HG03442 (cell line): Measurements from ENCODE around the gene NOXO1.

Experiments used
- ATAC-seq: cut with Tn5 transposase; IDR thresholded peaks from one replicate; pipeline ENCODE4 v1.9.1; 2021; ENCODE audit warnings: mild to moderate bottlenecking, moderate library complexity; ENCODE audit not compliant: unreplicated experiment

NOXO1 gene

DNA sequence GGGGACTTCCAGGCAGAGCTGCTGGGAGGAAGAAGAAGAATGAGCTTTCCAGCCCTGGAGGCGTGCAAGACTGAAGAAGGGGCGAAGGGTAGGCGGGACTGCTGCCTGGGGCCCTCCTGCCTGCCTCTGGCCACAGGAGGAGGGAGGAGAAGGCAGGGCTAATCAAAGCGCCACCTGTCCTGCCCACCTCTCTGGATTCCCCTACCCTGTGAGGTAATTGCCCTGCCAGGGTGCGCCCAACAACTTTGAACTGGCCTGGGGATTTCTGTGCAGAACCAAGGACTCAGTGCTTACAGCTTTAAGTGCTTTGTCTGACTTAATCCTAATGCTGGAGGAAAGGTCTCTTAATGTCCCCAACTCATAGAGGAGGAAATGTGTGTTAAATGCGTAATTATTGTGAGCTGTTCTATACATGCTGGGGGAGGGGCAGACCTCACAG, at the start of gene NOXO1:
TSS of gene NOXO1 (minus strand) at position 72 of the 439 bp plus-strand sequence. CDS start 290 bp downstream, outside the sequence.
- no peak for ATAC-seq

DNA sequence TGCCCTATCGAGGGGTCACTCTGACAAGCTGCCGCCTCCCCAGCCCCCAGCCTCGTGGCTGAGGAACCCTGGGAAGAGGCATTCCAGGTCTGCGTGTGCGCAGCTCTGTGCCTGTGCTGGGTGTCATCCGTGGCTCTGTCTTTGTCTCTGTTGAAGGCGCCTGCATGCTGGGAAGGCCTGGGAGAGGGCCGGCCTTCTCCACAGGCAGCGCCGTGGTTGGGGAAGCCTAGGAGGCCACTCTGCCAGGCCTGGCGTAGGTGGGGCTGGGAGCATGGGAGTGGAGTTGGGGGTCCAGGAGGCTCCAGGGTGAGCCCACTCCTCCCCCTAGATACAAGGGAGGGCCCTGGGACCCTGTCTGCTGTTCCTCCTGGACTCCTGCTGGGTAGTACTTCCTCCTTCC, 48.8 kb upstream of the NOXO1 start:
- ATAC-seq = no peak

DNA sequence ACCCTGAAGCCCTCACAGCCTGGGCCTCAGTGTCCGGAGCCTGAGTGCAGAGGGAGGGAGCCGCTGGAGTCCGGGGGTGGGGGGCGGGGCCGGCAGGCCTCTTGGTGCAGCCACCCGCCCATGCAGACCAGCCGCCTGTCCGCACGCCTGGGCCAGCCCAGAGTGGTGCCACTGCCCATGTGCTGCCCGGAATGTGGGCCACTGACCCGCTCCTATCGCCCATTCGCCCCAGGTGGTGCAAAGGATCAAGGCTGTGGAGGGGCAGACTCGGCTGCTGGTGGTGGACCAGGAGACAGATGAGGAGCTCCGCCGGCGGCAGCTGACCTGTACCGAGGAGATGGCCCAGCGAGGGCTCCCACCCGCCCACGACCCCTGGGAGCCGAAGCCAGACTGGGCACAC, 48.1 kb upstream of the NOXO1 start:
- no peak for ATAC-seq

- ATAC-seq = no peak
Measured at GRCh38 chr16:2028620-2029220, 47.5 kb upstream of the NOXO1 start.

- ATAC-seq = no peak
Measured at GRCh38 chr16:2028146-2028545, 46.9 kb upstream of the NOXO1 start.

DNA sequence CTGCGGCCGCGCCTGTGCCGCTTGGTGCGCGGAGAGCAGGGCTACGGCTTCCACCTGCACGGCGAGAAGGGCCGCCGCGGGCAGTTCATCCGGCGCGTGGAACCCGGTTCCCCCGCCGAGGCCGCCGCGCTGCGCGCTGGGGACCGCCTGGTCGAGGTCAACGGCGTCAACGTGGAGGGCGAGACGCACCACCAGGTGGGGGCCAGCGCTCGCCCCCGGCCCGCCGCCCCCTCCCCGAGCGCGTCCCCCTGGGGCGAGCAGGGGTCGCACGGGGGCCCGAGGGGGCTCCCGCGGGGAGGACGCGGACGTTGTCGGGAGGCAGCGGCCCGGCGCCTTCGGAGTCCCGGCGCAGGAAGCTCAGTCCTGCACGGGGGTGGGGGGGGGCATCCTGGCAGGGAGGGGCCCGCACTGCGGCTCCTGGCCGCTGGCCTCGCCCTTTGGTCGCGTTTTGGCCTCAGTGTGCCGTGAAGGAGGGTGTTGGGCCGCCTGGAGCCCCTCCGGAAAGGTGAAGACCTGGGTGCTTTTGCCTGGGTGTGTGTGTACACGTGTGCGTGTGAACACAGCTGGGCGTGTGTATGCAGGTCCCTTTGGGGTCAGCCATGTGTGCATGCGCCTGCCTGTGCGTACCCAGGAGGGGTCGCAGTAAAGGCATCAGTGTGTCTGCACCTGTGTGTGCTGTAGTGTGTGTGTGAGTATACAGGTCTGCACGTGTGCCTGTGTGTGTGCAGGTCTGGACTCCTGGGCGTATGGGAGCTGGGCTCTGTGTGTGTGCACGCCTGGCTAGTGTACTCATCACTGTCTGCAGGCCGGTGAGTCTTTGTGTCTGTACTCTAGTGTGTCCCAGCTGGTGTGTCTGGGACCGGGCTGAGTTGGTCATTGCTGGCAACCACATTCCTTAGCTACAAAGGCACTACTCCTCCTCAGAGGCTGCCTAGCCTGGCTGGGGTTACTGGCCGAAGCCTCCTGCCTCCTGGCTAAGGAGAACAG, 46.0 kb upstream of the NOXO1 start:
- no peak for ATAC-seq

DNA sequence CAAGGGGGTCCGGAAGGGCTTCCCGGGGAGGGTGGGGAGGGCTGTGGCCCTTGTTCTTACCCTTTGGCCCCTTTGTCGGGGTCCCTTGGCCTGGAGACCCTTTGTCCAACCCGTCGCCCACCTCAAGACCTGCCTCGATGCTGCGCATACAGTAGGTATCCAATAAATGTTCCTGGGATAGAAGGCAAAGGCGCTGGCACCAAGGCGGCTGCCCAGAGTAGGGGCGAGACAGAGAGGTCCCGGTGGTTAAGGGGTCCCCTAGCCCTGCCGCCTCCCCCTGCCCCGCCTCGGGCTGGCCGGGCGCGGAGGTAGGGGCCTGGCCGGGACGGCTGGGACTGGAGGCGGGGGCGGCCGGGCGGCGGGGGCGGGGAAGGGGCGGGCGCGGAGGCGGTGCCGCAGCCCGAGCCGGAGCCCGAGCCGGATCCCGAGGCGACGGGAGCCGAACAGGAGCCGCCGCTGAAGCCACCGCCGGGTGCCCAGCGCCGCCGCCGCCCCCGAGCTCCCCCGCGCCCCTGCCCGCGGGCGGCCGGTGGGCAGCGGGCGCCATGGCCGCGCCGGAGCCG, 45.3 kb upstream of the NOXO1 start, which contains the start of gene NHERF2:
TSS of gene NHERF2 (plus strand) at position 442 of the 563 bp plus-strand sequence. CDS start at position 546, 104 bp downstream.
- no peak for ATAC-seq

- ATAC-seq = no peak
Measured at GRCh38 chr16:2025878-2026460, 44.7 kb upstream of the NOXO1 start.

GRCh38 chr16:2025251-2025650, 44.0 kb upstream of the NOXO1 start:
- ATAC-seq = no peak

- no peak for ATAC-seq
Measured at GRCh38 chr16:2024032-2024420, 42.8 kb upstream of the NOXO1 start.

DNA sequence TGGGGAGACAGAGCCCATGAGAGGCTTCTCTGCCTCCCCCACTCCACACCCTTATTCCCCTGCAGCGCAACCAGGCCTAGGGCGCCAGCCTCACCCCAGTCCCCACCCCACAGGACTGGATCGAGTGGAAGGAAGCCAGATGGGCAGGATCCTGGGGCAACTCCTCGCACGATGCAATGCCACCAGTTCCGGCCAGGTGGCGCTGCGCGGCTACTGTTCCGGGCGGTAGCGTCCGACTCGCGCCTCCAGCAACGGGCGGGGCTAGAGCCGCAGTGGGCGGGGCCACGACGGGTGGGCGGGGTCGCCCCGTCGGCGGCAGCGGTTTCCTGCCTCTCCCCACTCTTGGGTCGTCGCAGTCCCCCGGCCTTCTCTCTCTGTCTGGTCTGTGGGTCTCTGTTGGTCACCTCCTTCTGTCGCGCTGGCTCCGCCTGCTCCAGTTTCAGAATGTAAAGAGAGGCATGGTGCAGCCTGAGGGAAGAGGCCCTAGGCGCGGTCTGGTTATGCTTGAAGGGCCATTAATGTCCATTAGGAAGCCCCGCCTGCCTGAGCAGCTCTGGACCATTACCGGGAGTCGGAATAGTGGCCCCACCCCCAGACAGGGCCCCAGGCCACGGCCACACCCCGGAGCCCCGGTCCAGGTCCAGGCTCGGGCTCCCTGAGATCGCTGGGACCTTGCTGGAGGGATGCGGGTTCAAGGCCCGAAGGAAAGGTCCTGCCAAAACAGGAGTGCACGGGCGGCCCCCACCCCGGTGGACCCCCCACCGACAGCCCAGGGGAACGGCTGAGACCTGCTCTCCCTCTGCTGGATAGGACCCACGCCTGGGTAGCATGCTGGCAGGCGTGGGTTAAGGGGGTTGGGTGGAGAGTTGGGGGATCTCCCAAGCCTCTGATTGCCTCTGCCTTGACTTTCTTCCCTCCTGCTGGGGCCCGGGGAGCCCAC, 42.1 kb upstream of the NOXO1 start:
- ATAC-seq = peak; percentile 66

DNA sequence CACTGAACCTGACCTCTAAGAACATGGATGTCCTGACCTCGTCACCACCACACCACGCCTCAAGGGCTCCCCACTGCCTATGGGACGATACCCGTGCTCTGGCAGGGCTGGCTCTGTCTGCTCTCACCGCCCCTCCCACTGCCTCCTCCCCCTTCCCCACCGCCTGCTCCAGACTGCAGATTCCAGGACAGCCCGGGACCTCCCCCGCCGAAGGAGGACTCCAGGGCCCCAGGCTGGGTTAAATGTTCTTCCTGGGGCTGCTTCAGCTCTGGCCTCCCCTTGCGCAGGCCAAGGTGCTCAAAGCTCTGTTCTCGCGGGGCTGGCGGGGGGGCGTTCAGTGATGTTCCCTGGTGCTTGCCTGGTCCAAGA, 41.4 kb upstream of the NOXO1 start:
- ATAC-seq = no peak

DNA sequence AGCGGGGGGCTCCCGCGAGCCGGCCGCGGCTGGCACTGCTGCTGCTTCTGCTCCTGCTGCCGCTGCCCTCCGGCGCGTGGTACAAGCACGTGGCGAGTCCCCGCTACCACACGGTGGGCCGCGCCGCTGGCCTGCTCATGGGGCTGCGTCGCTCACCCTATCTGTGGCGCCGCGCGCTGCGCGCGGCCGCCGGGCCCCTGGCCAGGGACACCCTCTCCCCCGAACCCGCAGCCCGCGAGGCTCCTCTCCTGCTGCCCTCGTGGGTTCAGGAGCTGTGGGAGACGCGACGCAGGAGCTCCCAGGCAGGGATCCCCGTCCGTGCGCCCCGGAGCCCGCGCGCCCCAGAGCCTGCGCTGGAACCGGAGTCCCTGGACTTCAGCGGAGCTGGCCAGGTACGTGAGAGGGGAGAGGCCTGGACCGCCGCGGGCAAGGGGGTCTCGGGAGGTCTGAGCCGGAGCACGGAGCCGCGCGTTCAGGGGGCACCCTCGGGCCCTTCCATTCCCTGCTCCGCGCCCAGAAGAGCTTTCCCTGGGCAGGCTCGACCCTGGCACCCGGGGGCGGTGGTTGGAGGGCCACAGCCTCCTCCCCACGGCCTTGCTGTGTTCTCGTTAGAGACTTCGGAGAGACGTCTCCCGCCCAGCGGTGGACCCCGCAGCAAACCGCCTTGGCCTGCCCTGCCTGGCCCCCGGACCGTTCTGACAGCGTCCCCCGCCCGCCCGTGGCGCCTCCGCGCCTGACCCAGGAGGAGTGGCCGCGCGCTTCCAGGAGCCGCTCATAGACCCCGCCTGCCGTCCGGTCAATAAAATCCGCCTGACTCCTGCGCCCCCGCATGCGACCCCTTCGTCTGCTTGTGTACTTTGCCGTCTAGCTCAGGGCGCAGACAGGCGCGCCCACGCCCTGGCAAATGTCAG, 38.9 kb upstream of the NOXO1 start:
- ATAC-seq = no peak

GRCh38 chr16:2019518-2019920, 38.2 kb upstream of the NOXO1 start, which contains the start of gene NPW:
TSS of gene NPW (plus strand) at chr16:2019785.
- ATAC-seq = no peak

GRCh38 chr16:2016407-2016922, 35.2 kb upstream of the NOXO1 start:
- no peak for ATAC-seq

- ATAC-seq = no peak
Measured at GRCh38 chr16:2015947-2016208, 34.6 kb upstream of the NOXO1 start.

DNA sequence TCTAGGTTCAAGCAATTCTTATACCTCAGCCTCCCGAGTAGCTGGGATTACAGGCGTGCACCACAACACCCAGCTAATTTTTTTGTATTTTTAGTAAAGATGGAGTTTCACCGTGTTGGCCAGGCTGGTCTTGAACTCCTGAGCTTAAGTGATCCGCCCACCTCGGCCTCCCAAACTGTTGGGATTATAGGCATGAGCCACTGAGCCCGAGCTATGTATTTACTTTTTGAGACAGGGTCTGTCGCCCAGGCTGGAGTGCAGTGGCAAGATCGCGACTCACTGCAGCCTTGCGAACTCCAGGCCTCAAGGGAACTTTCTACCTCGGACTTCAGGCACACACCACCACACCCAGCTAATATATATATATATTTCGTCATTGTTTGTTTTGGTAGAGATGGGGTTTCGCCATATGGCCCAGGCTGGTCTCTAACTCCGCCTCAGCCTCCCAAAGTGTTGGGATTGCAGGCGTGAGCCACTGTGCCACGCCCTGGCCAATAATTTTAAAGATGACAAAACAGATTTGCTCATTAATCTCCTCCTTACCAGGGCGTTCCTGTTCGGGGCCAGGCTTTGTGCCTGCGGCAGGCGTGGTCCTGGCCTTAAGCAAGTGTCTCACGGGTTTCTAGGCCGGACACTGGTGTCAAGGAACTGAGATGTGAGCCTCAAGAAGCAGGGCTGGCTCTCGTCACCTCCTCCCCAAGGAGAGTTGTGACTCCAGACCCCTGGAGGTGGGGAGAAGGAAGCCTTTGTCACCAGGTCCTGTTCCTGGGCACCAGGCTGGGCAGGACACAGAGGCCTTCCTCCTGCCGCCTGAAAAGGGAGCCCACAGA, 34.1 kb upstream of the NOXO1 start:
- no peak for ATAC-seq

GRCh38 chr16:2013527-2013926, 32.3 kb upstream of the NOXO1 start:
- ATAC-seq = no peak
